CD4-positive, alpha-beta T cell treated with Interleukin-4 for 1 hour (primary cell): ENCODE measurements around the gene CARNS1.
"Not testable (repeated sequence)": the region's sequence is repeated elsewhere in the genome, so short reads cannot be mapped to it uniquely, and the experiment has no call there.

ENCODE experiments used
- DNase-seq, 2 donors: peaks; one replicate each; pipeline ENCODE4 v3.0.0-alpha.2; 2020 to 2022

Gene CARNS1

DNA sequence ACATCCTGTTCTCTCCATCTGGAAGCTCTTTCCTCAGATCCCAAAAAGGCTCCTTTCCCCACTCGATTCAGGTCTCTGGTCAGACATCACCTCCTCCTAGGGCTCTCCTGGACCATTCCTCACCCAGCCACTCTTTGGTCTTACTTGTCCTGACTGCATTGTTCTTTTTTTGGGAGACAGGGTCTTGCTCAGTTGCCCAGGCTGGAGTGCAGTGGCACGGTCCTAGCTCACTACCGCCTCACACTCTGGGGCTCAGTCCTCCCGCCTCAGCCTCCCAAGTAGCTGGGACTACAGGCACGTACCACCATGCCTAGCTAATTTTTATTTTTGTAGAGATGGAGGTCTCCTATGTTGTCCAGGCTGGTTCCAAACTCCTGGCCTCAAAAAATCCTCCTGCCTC lies 30.0 kb downstream of the CARNS1 start:
- no peak for DNase-seq

DNA sequence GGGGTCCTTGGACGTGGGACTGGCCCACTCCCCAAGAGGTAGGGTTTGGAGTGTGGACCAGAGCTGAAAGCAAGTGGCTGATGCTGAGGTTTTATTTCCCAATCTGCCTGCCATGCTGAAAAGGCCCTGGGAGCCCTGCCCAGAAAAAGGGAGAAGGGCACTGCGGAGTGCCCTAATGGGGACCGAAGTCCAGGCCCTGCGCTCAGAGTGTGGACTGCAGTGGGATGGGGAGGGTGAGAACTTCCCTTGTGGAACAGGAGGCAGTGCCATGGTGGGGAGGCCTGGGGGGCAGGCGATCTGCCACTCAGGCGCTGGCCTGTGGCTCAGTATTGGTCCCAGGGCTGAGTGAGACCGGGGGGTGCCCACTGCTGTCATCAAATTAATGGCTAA lies 32.7 kb downstream of the CARNS1 start:
- no peak for DNase-seq

DNA sequence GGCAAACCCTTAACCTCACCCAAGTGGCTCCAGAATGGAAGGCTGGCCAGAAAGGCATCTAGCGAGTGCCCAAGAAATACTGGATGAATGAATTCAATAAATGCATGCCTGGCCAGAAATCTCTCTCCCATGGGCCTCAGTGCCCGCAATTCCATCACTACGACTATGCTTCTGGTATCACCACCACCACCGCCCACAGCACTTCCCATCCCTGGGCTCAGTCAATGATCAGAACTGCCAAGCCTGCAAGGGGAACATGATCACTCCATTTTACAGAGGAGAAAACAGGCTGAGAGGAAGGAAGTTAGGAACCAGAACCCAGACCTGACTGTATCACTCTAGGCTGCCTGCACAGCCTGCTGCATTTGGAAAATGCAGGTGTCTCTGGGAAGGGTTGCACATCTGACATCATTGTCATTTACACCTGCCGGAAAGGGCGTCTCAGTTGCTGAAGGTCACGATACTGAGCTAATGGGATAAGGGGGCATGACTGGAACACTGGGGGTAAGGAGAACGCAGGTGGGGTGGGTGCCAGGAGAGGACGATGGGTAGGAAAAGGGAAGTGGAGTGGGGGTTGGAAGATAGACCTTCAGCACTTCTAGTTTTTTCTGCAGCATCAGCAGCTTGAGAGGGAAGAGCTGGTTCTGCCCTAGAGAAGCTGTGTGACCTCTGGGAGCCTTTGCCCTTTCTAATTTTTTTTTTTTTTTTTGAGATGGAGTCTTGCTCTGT lies 33.8 kb downstream of the CARNS1 start:
- no peak for DNase-seq

DNA sequence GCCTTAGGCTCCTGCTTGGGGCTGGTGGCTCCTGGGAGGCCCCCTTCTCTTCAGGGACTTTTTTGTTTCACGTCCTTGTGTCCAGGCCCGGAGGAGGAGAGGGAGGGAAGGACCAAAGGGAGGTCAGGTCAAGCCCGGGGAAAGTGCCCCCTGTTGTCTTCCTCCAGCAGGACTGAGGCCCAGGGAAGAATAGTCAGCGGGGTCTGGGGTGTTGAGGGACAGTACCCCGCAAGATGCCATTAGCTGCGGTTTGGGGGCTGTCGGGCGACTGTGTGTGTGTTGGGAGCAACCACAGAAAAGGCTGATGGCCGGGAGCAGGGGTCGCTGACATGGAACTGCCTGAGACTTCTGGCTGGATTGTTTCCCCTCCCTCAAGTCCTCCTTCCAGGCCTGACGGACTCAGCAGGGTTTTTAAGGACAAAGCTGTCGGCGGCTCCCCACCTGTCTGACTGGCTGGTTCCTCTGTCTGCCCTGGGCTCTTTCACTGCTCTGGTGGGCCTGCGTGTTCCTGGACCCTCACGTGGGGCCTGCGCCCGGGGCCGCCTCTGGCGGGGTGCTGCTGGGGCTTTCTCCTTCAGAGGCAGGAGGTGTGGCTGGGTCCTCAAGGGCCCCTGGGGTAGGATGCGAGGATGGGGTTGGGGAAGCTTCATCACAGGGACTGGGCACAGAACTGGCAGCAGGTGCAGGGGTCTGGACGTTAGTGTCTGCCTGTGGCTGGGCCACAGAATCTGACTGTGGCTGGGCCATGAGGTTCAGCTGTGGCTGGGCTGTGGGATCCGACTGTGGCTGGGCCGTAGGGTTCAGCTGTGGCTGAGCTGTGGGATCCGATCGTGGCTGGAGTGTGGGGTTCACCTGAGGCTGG lies 35.5 kb downstream of the CARNS1 start:
- DNase-seq, result no peak

DNA sequence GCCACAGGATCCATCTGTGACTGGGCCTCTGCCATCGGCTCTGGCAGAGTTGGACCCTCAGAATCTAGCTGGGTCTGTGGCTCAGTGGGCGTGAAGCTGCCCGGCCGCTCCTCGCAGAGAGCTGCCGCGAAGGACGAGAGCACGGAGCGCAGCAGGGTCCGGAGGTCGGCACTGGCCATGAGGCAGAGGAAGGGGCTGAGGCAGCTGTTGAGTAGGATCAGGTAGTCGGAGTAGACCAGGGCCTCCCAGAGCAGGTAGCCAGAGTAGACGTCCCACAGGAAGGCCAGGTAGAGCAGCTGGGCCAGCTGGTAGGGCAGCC lies 36.1 kb downstream of the CARNS1 start:
- no peak for DNase-seq

DNA sequence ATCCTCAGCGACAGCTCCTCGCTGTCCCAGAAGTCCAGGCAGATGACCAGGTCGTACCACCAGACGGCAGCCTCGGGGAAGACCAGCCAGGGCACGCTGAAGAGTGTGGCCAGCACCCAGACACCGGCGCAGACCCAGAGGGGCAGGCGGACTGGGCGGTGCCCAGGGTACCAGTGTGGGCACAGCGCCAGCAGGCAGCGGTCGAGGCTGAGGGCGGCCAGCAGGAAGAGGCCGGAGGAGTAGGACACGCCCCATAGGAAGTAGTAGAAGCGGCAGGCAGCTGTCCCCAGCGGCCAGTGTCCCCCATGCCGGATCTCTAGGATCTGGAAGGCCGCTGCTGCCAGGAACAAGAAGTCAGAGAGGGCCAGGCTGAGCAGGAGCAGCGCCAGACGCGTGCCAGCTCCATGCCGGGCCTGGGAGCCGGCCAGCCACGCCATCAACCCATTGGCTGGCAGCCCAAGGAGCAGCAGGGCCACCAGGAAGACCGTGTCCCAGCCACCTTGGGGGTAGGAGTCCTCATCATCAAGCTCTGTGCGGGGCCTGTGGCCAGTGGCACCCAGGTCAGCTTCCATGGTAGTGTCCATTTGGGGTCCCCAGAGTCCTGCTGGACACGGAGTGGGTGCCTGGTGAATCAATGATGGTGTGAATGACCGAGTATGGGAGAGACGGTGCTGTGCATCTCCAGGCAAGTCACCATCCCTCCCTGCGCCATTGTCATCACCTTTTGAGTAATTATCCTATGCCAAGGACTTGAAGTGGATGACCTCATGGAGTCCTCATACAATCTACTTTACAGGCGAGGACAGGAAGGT lies 36.9 kb downstream of the CARNS1 start, which contains the start of gene GPR152:
GPR152 (minus strand) TSS at position 589 of the 812 bp plus-strand sequence; CDS start at position 584, 5 bp downstream.
- no peak for DNase-seq

DNA sequence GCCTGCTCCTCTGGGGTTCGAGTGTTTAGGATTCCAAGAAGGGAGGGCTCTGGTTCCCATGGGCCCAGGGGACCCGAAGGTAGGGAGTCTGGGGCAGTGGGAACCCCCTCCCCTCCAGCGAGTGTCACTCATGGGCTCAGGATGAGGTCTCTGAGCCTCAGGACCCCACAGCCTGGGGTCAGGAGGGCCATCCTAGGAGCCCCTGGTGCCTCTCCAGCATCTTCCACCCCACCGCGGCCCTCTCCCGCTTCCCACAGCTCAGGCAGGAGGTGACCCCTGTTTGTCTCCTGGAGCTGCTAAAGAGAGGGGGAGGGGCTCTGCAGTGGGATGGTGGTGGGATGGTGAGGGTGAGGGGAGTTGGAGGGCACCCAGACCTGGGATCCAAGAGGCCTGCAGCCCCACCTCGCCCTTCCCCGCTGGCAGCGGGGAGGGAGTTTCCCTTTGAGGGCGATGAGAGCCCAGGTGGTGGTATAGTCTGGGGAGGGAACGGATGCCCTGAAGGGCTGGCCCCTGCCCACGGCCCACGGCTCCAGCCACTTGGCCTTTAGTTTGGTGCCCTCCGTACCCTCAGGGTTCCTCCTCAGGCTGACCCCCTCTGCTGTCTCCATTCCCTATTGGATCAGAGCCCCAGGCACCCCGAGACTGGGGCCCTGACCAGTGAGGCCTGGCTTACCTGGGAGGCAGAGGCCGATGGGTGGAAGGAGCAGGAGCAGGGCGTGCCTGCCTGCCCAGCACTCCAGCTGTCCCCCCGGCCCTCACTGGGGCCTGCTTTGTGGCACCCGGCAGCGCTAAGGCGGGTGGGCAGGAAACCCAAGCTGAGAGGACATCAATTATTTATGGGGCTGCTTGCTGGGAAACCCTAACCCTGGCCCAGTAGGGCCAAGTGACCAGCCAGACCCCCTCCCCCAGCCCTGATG lies 38.6 kb downstream of the CARNS1 start:
- no peak for DNase-seq

DNA sequence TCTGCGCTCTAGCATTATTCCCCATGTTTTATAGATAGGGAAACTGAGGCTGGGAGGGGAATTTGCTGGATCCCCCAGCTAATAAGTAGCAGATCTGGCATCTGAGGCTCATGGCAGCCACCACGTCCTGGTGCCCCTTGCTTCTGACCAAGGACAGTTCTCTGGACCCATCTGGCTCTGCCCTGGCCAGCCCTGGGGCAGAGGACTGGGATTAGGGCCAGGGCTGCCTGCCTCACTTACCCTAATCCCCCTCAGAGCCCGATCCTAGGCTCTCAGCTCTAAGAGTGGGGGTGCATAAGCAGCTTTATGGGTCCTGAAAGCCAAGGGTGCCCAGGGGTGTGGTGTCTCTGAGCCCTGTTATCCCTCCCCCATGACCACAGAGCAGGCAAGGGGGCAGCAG lies 39.6 kb downstream of the CARNS1 start, which contains the start of gene CABP4:
CABP4 (plus strand) TSS at position 301 of the 400 bp plus-strand sequence; CDS start at position 371, 70 bp downstream.
- no peak for DNase-seq

DNA sequence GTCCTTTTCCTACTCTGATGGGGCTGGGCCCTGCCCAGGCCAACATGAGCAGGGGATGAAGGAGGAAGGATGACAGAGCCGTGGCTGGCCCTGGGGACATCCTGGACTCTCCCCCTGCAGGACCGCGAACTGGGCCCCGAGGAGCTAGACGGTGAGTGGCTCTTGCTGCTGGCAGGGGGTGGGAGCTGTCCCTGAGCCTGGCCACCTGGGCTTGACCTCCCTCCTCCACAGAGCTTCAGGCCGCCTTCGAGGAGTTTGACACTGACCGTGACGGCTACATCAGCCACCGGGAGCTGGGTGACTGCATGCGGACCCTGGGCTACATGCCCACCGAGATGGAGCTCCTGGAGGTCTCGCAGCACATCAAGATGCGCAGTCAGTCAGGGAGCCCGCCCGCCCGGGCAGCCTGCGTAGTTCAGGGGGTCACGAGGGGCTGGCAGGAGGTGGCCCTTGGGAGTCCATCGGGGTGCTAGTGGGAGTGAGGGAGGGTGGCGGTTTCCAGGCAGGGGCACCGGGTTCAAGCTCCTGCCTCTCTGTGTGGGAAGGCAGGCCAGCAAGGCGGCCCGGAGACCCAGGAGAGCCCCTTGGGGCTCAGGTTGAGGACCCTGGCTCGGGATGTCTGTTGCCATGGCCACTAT lies 40.7 kb downstream of the CARNS1 start:
- DNase-seq, result no peak

DNA sequence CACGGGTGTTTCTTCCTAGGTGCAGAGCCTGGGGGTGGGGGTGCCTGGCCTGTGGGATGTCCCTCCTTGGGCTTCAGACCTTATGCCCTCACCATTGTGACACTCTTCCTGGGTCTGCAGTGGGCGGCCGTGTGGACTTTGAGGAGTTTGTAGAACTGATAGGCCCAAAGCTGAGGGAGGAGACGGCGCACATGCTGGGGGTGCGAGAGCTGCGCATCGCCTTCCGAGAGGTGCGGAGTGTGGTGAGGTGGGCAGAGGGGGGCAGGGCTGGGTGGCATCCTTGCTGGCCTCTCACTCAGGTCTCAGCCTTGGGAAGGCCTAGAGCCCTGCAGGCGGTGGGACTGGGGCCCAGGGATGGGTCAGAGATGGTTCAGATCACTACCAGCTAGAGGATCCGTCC lies 42.0 kb downstream of the CARNS1 start:
- DNase-seq, result no peak

DNA sequence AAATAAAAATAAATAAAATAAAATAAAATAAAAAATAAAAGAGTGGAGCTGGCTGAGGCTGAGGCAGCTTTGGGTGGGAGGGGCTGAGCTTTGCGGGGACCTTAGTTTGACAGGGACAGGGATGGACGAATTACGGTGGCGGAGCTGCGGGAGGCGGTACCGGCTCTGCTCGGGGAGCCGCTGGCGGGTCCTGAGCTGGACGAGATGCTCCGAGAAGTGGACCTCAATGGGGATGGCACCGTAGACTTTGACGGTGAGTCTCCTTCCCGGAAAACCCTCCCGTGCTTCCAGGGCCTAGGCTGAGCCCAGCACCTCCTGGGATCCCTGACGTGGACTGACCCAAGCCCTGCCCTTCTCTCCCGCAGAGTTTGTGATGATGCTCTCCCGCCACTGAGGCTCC lies 42.8 kb downstream of the CARNS1 start:
- no peak for DNase-seq

DNA sequence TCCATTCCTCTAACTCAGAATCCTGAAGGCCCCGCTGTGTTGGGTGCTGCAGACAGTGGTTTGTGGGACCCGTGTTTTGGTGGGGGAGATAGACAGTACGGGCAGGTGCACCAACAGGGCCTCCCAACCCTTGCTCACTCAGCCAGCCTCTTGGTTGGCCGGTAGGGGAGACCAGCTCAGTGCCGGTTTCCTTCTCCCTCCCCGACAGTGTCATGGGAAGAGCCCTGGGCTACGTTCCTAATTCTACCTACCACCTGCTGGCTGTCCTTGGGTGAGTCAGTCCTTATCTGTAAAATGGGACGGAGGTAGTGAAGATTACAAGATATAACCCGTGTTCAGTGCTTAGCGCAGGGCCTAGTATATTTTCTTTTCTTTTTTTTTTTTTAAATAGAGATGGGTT lies 47.7 kb downstream of the CARNS1 start:
- no peak for DNase-seq

DNA sequence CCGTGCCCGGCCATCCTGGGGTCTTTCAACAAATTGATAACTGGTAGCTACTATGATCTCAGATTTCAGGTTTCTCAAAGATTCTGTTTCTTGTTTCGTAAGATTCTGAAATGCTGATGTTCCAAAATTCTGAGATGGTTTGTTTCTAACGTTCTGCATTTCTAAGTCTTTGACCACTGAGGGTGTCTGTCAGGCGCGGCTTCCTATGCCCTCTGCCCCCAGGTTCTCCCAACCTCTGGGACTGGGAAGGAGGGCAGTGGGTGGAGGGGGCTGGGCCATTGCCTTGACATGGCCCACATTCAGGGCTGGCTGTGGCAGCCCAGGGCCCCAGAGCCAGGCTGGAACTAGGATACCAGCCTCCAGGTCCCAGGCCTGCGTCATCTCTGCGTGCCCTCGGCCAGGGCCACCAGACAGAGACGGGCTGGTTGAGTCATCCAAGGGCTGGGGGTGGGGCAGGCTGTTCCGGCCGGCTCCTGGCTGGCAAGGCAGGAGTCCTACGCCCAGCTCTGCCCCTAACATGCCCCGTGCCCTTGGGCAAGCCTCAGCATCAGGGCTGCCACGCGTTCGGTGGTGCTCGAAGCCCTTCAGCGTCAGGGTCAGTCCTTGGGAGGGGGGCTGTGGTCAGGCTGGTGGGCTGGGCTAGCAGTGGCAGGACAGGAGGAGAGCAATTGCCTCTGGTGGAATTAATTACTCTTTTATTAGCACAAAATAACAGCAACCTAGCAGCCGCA lies 48.4 kb downstream of the CARNS1 start:
- DNase-seq, result peak in 1 of 2 donors; percentile 68

DNA sequence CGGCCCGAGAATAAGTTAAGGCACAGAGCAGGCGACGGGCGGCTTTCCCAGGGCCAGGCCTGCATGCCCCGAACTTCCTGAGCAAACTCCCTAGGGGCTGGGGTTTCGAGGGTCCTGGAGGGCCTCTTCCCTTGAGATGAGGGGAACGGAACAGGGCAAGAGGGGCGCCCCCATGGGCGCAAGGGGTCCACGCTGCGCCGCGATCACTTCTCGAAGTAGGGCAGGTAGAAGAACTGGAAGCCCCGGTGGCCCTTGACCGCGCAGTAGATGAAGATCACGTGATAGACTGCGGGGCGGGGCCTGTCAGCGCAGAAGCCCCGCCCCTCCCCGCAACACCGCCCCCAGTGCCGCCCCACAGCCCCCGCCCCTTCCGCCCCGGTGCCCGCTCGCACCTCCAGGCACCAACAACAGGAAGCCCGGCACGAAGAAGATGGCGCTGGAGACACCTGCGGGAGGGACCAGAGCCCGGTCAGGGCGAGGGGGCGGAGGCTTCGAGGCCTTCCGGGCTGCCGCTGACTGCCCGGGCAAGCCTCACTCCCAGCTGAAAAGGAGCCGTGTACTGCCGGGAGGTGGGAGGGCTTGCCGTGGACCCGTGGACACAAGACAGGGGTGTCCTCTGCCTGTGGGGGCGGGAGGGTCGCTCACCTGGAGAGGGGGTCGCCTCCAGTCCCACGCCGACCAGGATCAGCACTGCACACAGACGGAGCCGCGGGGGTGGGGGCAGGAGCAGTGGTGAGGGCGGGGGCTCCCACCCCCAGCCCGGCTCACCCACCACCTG lies 49.1 kb downstream of the CARNS1 start:
- peak; percentile 95 to 96 for DNase-seq

DNA sequence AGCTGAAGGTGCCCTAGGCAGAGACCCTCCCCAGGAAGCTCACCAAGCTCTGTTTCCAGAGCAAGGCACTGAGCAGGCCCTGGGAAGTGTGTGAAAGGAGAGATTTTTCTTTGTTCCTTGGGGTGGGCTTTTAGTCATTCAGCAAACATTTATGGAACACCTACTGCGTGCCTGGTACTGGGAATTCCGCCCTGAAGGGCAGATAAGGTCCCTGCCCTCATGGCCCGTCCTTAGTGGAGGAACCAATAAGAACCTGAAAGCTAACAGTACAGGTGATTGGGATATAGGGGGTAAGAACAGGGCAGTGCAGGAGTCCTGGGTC lies 49.7 kb downstream of the CARNS1 start:
- no peak for DNase-seq

DNA sequence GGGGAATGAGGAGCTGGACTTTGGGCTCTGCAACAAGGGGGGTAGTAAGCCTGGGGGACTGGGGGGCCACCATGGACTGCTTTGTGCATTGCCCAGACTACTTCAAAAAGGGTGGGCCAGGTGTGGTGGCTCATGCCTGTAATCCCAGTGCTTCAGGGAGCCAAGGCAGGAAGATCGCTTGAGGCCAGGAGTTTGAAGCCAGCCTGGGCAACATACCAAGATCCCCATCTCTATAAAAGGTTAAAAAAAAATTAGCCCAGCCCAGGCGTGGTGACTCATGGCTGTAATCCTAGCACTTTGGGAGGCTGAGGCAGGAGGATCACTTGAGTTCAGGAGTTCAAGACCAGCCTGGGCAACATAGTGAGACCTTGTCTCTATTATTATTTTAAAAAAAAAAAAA lies 50.1 kb downstream of the CARNS1 start:
- not testable (repeated sequence) for DNase-seq

DNA sequence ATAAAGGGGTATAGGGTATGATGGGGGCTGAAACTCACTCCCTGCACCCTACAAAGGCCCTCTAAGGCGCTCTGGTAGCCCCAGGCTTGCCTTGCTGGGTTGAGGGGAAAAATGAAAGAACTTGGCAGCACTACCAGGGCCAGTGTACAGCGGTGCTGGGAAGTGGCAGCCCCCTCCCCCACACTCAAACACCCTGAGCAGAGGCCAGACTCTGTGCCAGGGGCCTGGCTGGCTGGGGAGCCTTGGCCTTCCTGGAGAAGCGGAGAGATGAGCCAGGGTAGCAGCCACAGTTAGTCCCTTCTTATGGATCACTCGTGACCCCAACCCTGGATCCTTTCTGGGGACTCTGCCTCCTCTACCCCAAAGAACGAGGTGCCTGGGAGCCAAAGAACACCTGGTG lies 50.9 kb downstream of the CARNS1 start:
- DNase-seq, result no peak

DNA sequence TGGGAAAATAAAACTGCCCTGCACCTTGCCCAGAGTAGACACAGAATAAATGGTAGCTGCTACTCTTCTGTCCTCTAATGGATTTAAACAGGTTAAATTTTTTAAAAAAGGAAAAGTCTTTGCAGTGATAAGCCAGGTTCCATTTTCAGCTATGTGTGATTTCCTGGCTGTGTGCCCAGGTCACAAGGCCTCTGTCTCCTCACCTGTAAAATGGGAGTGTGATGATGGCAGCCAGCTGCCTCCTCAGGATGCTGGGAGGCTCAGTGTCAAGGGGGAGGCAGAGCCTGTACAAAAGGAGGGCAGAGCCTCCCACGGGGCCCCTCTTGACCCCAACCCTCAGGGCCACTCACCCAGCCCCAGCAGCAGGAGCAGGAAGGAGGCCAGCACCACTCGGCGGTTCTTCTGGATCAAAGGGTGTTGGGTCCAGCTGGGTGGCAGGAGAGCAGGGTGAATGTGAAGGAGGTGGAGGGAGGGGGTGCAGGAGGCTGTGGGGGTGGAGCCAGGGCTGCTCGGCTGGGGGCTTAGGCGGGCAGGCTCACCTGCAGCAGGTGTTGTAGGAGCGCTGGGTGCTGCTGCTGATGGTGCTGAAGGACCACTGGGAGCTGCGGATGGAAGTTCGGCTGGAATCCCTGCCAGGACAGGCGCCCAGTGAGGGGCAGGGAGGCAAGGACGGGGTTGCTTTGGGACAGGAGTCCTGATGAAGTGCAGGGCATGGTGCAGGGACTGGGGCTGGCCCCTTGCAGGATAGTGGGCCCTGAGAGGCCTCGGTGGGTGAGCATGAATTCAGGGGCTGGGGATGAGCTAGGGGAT lies 51.7 kb downstream of the CARNS1 start:
- no peak for DNase-seq

DNA sequence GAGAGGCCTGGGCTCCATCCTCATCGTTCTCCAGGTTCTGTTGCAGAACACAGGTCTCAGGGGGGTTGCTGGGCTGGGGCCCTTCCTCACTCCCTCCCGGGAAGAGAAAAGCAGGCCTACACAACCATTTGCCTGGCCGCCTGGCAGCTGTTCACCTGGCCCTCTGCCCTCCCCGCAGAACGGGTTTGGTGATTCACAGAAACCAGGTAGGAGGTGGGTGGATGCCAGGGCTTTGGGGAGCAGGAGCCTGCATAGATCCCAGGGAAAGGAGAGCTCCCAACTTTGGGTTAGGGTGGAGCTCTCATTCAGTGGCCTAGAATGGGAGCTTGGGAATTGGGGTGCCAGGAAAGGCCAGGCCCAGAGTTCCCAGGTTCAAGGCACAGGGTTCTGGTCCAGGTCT lies 52.6 kb downstream of the CARNS1 start:
- no peak for DNase-seq

DNA sequence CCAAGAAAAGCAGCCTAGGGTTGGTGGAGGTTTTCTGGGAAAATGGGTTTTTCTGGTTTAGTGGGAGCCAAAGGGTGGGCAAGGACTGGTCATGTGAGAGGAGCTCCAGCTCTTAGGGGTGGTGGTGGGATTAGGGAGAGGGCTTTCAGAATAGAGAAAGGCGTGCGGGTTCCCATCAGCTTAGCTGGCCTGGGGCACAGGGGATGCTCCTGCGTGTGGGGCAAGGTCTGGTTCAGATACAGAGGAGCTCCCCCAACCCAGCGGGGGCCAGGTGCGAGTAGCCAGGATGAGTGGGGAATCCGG lies 52.9 kb downstream of the CARNS1 start:
- no peak for DNase-seq
